Activated CD8-positive, alpha-beta T cell treated with anti-CD3 and anti-CD28 coated beads for 36 hours (primary cell): ENCODE data around the gene ECE1. TPM values are rescaled to one million over a fixed set of nuclear protein-coding genes. Genes with fewer than 3 reads are reported as not detected.

ENCODE experiments used
- ATAC-seq: fragments of 200-7000 bp; cut with Tn5 transposase; one replicate; pipeline ENCODE4 v1.10.0; 2021; ENCODE audit warnings: mild to moderate bottlenecking, moderate library complexity
- CTCF ChIA-PET: fragments of 350-600 bp; sonication (Branson Sonifier 250); formaldehyde crosslinking; loops from one replicate; lab custom pipeline; 2021; ENCODE audit warnings: antibody characterized with exemption; lab: Charles Lee
- POLR2A ChIA-PET: fragments of 350-600 bp; sonication (Branson Sonifier 250); formaldehyde crosslinking; loops from one replicate; lab custom pipeline; 2021; ENCODE audit warnings: antibody characterized with exemption; lab: Charles Lee
- DNase-seq: peaks from one replicate; pipeline ENCODE4 v3.0.0-alpha.2; 2020
- H3K27ac Mint-ChIP-seq: one replicate; pipeline ENCODE4 v1.8.0; 2021; ENCODE audit warnings: mild to moderate bottlenecking, mixed read lengths
- H3K27me3 Mint-ChIP-seq: one replicate; pipeline ENCODE4 v1.8.0; 2021; ENCODE audit warnings: mixed read lengths
- H3K36me3 Mint-ChIP-seq: one replicate; pipeline ENCODE4 v1.8.0; 2021; ENCODE audit warnings: low read depth, mixed read lengths
- H3K4me1 Mint-ChIP-seq: one replicate; pipeline ENCODE4 v1.8.0; 2021; ENCODE audit warnings: low read depth, mixed read lengths
- H3K4me3 Mint-ChIP-seq: one replicate; pipeline ENCODE4 v1.8.0; 2021; ENCODE audit warnings: mild to moderate bottlenecking, moderate library complexity, mixed read lengths
- H3K9me3 Mint-ChIP-seq: one replicate; pipeline ENCODE4 v1.8.0; 2021; ENCODE audit warnings: mixed read lengths
- CTCF ChIP-seq: fragments of 200-600 bp; IDR thresholded peaks from one replicate; pipeline ENCODE4 v1.8.0; 2022; ENCODE audit warnings: antibody characterized with exemption, mild to moderate bottlenecking
- intact Hi-C: fragments of 100-400 bp; cut with micrococcal nuclease; formaldehyde crosslinking; loops from one replicate; pipeline ENCODE4 v1.10.0; 2022
- total RNA-seq, 2 experiments: library from RNA; stranded (reverse); gene quantifications; one replicate each; pipeline ENCODE4 v1.2.3, GENCODE V29; 2021

ECE1 gene
- total RNA-seq, 2 experiments from 2014 or later = 118 to 127 TPM

GRCh38 chr1:21317035-21317689 is 26.9 kb upstream of the ECE1 start:
- no peak overlapping the region for H3K27ac Mint-ChIP-seq
- no peak overlapping the region for H3K4me3 Mint-ChIP-seq
- intact Hi-C loops = no loop called here
- POLR2A ChIA-PET = interaction anchor here (0.5 to 1.7 kb wide), 5 partner anchors 9 to 470 kb away, joined by 3 to 4 read pairs (median 3); no protein-coding TSS in a partner anchor
- CTCF ChIA-PET = interaction anchor here (0.9 to 1.5 kb wide), 3 partner anchors 17 to 279 kb away, joined by 3 read pairs; no protein-coding TSS in a partner anchor
- peaks cover 35% of the 10 kb centered on the region for H3K4me1 Mint-ChIP-seq
- peaks cover 39% of the 10 kb centered on the region for H3K36me3 Mint-ChIP-seq
- H3K27me3 Mint-ChIP-seq = no peaks in the 10 kb centered on the region
- DNase-seq = no peak
- H3K9me3 Mint-ChIP-seq = no peaks in the 10 kb centered on the region
- no peak for TF ChIP-seq CTCF
- ATAC-seq = no peak

- no peak for TF ChIP-seq CTCF
- intact Hi-C loops = no loop called here
- ATAC-seq (no peak), DNase-seq (no peak)
- POLR2A ChIA-PET = interaction anchor here (1.2 to 2.5 kb wide), 2 partner anchors 9 to 16 kb away, joined by 3 to 10 read pairs; no protein-coding TSS in a partner anchor
- no peak overlapping the region for H3K4me3 Mint-ChIP-seq
- peaks cover 43% of the 10 kb centered on the region for H3K36me3 Mint-ChIP-seq
- H3K27ac Mint-ChIP-seq = no peak overlapping the region
- H3K4me1 Mint-ChIP-seq = peaks cover 39% of the 10 kb centered on the region
- H3K9me3 Mint-ChIP-seq = no peaks in the 10 kb centered on the region
- no peaks in the 10 kb centered on the region for H3K27me3 Mint-ChIP-seq
- CTCF ChIA-PET = interaction anchor here (0.7 to 1.7 kb wide), 4 partner anchors 9 to 791 kb away, joined by 3 to 5 read pairs (median 3); no protein-coding TSS in a partner anchor
Observed at GRCh38 chr1:21314743-21315396, 24.6 kb upstream of the ECE1 start.

GRCh38 chr1:21313886-21314721 is 23.8 kb upstream of the ECE1 start:
- no peak for ATAC-seq
- no peak for TF ChIP-seq CTCF
- peaks cover 40% of the 10 kb centered on the region for H3K4me1 Mint-ChIP-seq
- ChIA-PET CTCF (interaction anchor here (0.6 to 2.3 kb wide), 6 partner anchors 10 to 792 kb away, joined by 3 to 12 read pairs (median 4); no protein-coding TSS in a partner anchor), POLR2A (interaction anchor here (1.2 to 2.5 kb wide), 4 partner anchors 8 to 16 kb away, joined by 3 to 10 read pairs (median 4); no protein-coding TSS in a partner anchor)
- peaks cover 41% of the 10 kb centered on the region for H3K36me3 Mint-ChIP-seq
- no peak overlapping the region for H3K4me3 Mint-ChIP-seq
- intact Hi-C loops = no loop called here
- H3K9me3 Mint-ChIP-seq = no peaks in the 10 kb centered on the region
- DNase-seq = no peak
- H3K27ac Mint-ChIP-seq = no peak overlapping the region
- no peaks in the 10 kb centered on the region for H3K27me3 Mint-ChIP-seq

GRCh38 chr1:21313203-21313885 is 23.1 kb upstream of the ECE1 start:
- Mint-ChIP-seq H3K9me3 (no peaks in the 10 kb centered on the region), H3K36me3 (peaks cover 41% of the 10 kb centered on the region), H3K4me1 (peaks cover 47% of the 10 kb centered on the region), H3K27me3 (no peaks in the 10 kb centered on the region), H3K27ac (no peak overlapping the region), H3K4me3 (no peak overlapping the region)
- no peak for DNase-seq
- no peak for TF ChIP-seq CTCF
- no peak for ATAC-seq
- CTCF ChIA-PET = interaction anchor here (1.4 to 2.3 kb wide), 5 partner anchors 11 to 82 kb away, joined by 3 to 12 read pairs (median 6); no protein-coding TSS in a partner anchor
- intact Hi-C loops = no loop called here
- POLR2A ChIA-PET = interaction anchor here (1.0 to 2.5 kb wide), 4 partner anchors 12 to 30 kb away, joined by 3 to 10 read pairs (median 4); no protein-coding TSS in a partner anchor
